Activated CD8-positive, alpha-beta T cell treated with anti-CD3 and anti-CD28 coated beads for 36 hours (primary cell): ENCODE measurements around the gene SORCS2. TPM values are rescaled to one million over a fixed set of nuclear protein-coding genes. Genes with fewer than 3 reads are reported as not detected.

ENCODE experiments used
- ATAC-seq: fragments of 200-7000 bp; cut with Tn5 transposase; one replicate; pipeline ENCODE4 v1.10.0; 2021; ENCODE audit warnings: mild to moderate bottlenecking, moderate library complexity
- CTCF ChIA-PET: fragments of 350-600 bp; sonication (Branson Sonifier 250); formaldehyde crosslinking; loops from one replicate; lab custom pipeline; 2021; ENCODE audit warnings: antibody characterized with exemption; lab: Charles Lee
- POLR2A ChIA-PET: fragments of 350-600 bp; sonication (Branson Sonifier 250); formaldehyde crosslinking; loops from one replicate; lab custom pipeline; 2021; ENCODE audit warnings: antibody characterized with exemption; lab: Charles Lee
- DNase-seq: peaks from one replicate; pipeline ENCODE4 v3.0.0-alpha.2; 2020
- H3K27ac Mint-ChIP-seq: one replicate; pipeline ENCODE4 v1.8.0; 2021; ENCODE audit warnings: mild to moderate bottlenecking, mixed read lengths
- H3K27me3 Mint-ChIP-seq: one replicate; pipeline ENCODE4 v1.8.0; 2021; ENCODE audit warnings: mixed read lengths
- H3K36me3 Mint-ChIP-seq: one replicate; pipeline ENCODE4 v1.8.0; 2021; ENCODE audit warnings: low read depth, mixed read lengths
- H3K4me1 Mint-ChIP-seq: one replicate; pipeline ENCODE4 v1.8.0; 2021; ENCODE audit warnings: low read depth, mixed read lengths
- H3K4me3 Mint-ChIP-seq: one replicate; pipeline ENCODE4 v1.8.0; 2021; ENCODE audit warnings: mild to moderate bottlenecking, moderate library complexity, mixed read lengths
- H3K9me3 Mint-ChIP-seq: one replicate; pipeline ENCODE4 v1.8.0; 2021; ENCODE audit warnings: mixed read lengths
- intact Hi-C: fragments of 100-400 bp; cut with micrococcal nuclease; formaldehyde crosslinking; loops from one replicate; pipeline ENCODE4 v1.10.0; 2022
- total RNA-seq, 2 experiments: library from RNA; stranded (reverse); gene quantifications; one replicate each; pipeline ENCODE4 v1.2.3, GENCODE V29; 2021
- TF ChIP-seq, protein P1 (sequence below): fragments of 200-600 bp; IDR thresholded peaks from one replicate; pipeline ENCODE4 v1.8.0; 2022; ENCODE audit warnings: antibody characterized with exemption, mild to moderate bottlenecking

SORCS2 gene
- total RNA-seq, 2 experiments from 2014 or later, result 0.05 TPM; not detected in 1

- Mint-ChIP-seq H3K4me1 (peaks cover 23% of the 10 kb centered on the region), H3K27ac (no peak overlapping the region), H3K27me3 (no peaks in the 10 kb centered on the region), H3K4me3 (no peak overlapping the region), H3K36me3 (peaks cover 2% of the 10 kb centered on the region), H3K9me3 (no peaks in the 10 kb centered on the region)
- TF ChIP-seq, protein P1, sequence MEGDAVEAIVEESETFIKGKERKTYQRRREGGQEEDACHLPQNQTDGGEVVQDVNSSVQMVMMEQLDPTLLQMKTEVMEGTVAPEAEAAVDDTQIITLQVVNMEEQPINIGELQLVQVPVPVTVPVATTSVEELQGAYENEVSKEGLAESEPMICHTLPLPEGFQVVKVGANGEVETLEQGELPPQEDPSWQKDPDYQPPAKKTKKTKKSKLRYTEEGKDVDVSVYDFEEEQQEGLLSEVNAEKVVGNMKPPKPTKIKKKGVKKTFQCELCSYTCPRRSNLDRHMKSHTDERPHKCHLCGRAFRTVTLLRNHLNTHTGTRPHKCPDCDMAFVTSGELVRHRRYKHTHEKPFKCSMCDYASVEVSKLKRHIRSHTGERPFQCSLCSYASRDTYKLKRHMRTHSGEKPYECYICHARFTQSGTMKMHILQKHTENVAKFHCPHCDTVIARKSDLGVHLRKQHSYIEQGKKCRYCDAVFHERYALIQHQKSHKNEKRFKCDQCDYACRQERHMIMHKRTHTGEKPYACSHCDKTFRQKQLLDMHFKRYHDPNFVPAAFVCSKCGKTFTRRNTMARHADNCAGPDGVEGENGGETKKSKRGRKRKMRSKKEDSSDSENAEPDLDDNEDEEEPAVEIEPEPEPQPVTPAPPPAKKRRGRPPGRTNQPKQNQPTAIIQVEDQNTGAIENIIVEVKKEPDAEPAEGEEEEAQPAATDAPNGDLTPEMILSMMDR, result no peak
- DNase-seq, result no peak
- POLR2A ChIA-PET, result no interaction called here
- ATAC-seq, result no peak
- intact Hi-C loops, result no loop called here
- CTCF ChIA-PET, result interaction anchor here (1.6 kb wide), 1 partner anchor 29 kb away, joined by 4 read pairs; no protein-coding TSS in a partner anchor
Observed at GRCh38 chr4:7772711-7773385, 580.5 kb downstream of the SORCS2 start.

- intact Hi-C loops, result no loop called here
- Mint-ChIP-seq H3K27me3 (no peaks in the 10 kb centered on the region), H3K4me3 (no peak overlapping the region), H3K36me3 (peaks cover 2% of the 10 kb centered on the region), H3K27ac (no peak overlapping the region), H3K9me3 (no peaks in the 10 kb centered on the region), H3K4me1 (peaks cover 23% of the 10 kb centered on the region)
- ATAC-seq (no peak), DNase-seq (no peak)
- POLR2A ChIA-PET, result no interaction called here
- CTCF ChIA-PET, result interaction anchor here (1.4 to 1.6 kb wide), 2 partner anchors 12 to 28 kb away, joined by 3 to 4 read pairs; no protein-coding TSS in a partner anchor
- TF ChIP-seq, protein P1, result no peak
Observed at GRCh38 chr4:7773401-7774180, 581.3 kb downstream of the SORCS2 start.

GRCh38 chr4:7774301-7775294, 582.3 kb downstream of the SORCS2 start:
- Mint-ChIP-seq H3K4me1 (peaks cover 25% of the 10 kb centered on the region), H3K9me3 (no peaks in the 10 kb centered on the region), H3K4me3 (no peak overlapping the region), H3K27me3 (no peaks in the 10 kb centered on the region), H3K27ac (no peak overlapping the region), H3K36me3 (peaks cover 2% of the 10 kb centered on the region)
- ATAC-seq, result no peak
- intact Hi-C loops, result no loop called here
- POLR2A ChIA-PET, result no interaction called here
- no peak for DNase-seq
- TF ChIP-seq, protein P1, result no peak
- CTCF ChIA-PET, result interaction anchor here (1.4 to 1.6 kb wide), 2 partner anchors 13 to 27 kb away, joined by 3 to 4 read pairs; no protein-coding TSS in a partner anchor

DNA sequence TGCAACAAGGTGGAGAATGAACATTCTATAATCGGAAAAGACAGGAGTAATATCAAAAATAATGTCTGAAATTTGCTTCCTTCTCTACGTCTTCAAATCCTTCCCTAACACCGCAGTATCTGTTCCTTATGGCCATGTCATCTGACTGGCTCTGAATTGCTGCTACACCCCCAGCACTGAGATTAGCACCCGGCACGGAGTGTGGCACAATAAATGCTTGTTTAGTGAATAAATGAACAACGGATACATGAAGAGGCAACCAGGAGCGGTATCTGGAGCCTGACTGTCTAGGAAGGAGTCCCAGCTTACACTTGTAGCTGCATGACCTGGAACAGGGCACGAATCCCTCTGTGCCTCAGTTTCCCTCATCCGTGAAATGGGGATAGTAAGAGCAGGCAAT, 583.1 kb downstream of the SORCS2 start:
- ChIA-PET POLR2A (no interaction called here), CTCF (interaction anchor here (0.8 kb wide), 1 partner anchor 14 kb away, joined by 4 read pairs; no protein-coding TSS in a partner anchor)
- Mint-ChIP-seq H3K4me1 (peaks cover 23% of the 10 kb centered on the region), H3K9me3 (no peaks in the 10 kb centered on the region), H3K27ac (no peak overlapping the region), H3K36me3 (peaks cover 2% of the 10 kb centered on the region), H3K4me3 (no peak overlapping the region), H3K27me3 (no peaks in the 10 kb centered on the region)
- intact Hi-C loops, result no loop called here
- ATAC-seq (no peak), DNase-seq (no peak)
- TF ChIP-seq, protein P1, result no peak
